DND-41 (cell line): ENCODE measurements around the gene NKX2-1.

Experiments
- ATAC-seq: fragments of 200-7000 bp; cut with Tn5 transposase; 3 replicates; pipeline ENCODE4 v1.9.1; 2021; ENCODE audit warnings: low read depth; ENCODE audit not compliant: insufficient read depth
- DNase-seq: peaks from one replicate; pipeline ENCODE4 v3.0.0-alpha.2; 2020
- H2AFZ ChIP-seq: 2 replicates; pipeline ENCODE4 v1.6.0; 2012; ENCODE audit warnings: low read depth, low read length
- H3K27ac ChIP-seq: 2 replicates; pipeline ENCODE4 v1.5.1; 2012; ENCODE audit warnings: low read length, inconsistent platforms
- H3K27me3 ChIP-seq: fragments of 200-600 bp; sonication (generic); 2 replicates; pipeline ENCODE4 v1.6.0; 2012; ENCODE audit warnings: low read length, mild to moderate bottlenecking, inconsistent platforms; ENCODE audit not compliant: insufficient read depth, poor library complexity
- H3K36me3 ChIP-seq: 2 replicates; pipeline ENCODE4 v1.5.1; 2012; ENCODE audit warnings: low read length, inconsistent platforms; ENCODE audit not compliant: insufficient read depth
- H3K4me1 ChIP-seq: 2 replicates; pipeline ENCODE4 v1.5.1; 2012; ENCODE audit warnings: mild to moderate bottlenecking, low read length; ENCODE audit not compliant: insufficient read depth
- H3K4me2 ChIP-seq: 2 replicates; pipeline ENCODE4 v1.6.0; 2012; ENCODE audit warnings: mild to moderate bottlenecking, moderate library complexity, low read length, inconsistent platforms; ENCODE audit not compliant: insufficient read depth
- H3K4me3 ChIP-seq, 2 experiments: fragments of 200-600 bp in 1 of 2; shearing (Covaris generic) in 1 of 2; 2 replicates each; pipeline ENCODE4 v1.5.1; 2012 to 2016; ENCODE audit warnings: inconsistent platforms in 2 of 2, low read length in 2 of 2, mild to moderate bottlenecking in 2 of 2, low read depth in 1 of 2, moderate library complexity in 1 of 2
- H3K79me2 ChIP-seq: 2 replicates; pipeline ENCODE4 v1.6.0; 2012; ENCODE audit warnings: low read length, inconsistent platforms; ENCODE audit not compliant: insufficient read depth
- H3K9ac ChIP-seq: 2 replicates; pipeline ENCODE4 v1.6.0; 2012; ENCODE audit warnings: low read depth, mild to moderate bottlenecking, inconsistent platforms, low read length, moderate library complexity
- H3K9me3 ChIP-seq: 2 replicates; pipeline ENCODE4 v1.5.1; 2012; ENCODE audit warnings: low read length, moderate library complexity, mild to moderate bottlenecking, inconsistent platforms; ENCODE audit not compliant: insufficient read depth, severe bottlenecking
- H4K20me1 ChIP-seq: 2 replicates; pipeline ENCODE4 v1.6.0; 2012; ENCODE audit warnings: low read length; ENCODE audit not compliant: insufficient read depth
- CTCF ChIP-seq: IDR thresholded peaks from 2 replicates; pipeline ENCODE4 v1.5.1; 2012; ENCODE audit warnings: borderline replicate concordance, low read length, moderate library complexity, mild to moderate bottlenecking; ENCODE audit not compliant: poor library complexity, severe bottlenecking; ENCODE audit errors: extremely low read depth
- EZH2 ChIP-seq: IDR thresholded peaks from 3 replicates; pipeline ENCODE4 v1.6.1; 2012; ENCODE audit warnings: borderline replicate concordance, low read depth, mild to moderate bottlenecking, moderate library complexity, low read length, inconsistent platforms; ENCODE audit not compliant: severe bottlenecking

NKX2-1 gene

GRCh38 chr14:36529062-36529461 lies 9.0 kb upstream of the NKX2-1 start:
- DNase-seq, result no peak
- H3K9ac ChIP-seq, result no peak overlapping the region
- TF ChIP-seq EZH2, result no peak
- H3K36me3 ChIP-seq, result no peaks in the 10 kb centered on the region
- no peaks in the 10 kb centered on the region for H4K20me1 ChIP-seq
- H3K4me1 ChIP-seq, result no peaks in the 10 kb centered on the region
- no peaks in the 10 kb centered on the region for H3K9me3 ChIP-seq
- no peaks in the 10 kb centered on the region for H3K79me2 ChIP-seq
- H3K4me3 ChIP-seq, result no peak overlapping the region
- H3K27ac ChIP-seq, result no peak overlapping the region
- ATAC-seq, result no peak
- no peak overlapping the region for H3K4me2 ChIP-seq
- peaks cover 3% of the 10 kb centered on the region for H3K27me3 ChIP-seq
- no peak overlapping the region for H2AFZ ChIP-seq

DNA sequence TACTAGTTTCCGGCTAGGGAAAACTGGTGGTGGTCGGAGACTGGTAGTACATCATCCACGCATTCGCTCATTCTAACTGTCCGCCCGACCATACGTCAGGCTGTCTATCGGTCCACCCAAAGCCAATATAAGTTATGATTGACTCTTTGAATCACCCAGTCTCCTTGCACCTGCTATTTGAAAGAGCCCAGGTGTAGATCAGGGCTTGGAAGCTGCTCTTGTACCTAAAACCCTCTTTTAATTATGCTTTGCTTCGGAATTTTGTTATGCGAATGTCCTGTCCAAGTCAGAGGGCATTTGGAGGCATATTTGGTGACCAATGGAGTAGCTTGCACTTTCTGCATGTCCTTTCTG lies 5.7 kb upstream of the NKX2-1 start:
- H3K4me2 ChIP-seq, result no peak overlapping the region
- no peak for ATAC-seq
- no peak overlapping the region for H3K27ac ChIP-seq
- H3K27me3 ChIP-seq, result peaks cover 3% of the 10 kb centered on the region
- no peaks in the 10 kb centered on the region for H4K20me1 ChIP-seq
- H3K79me2 ChIP-seq, result no peaks in the 10 kb centered on the region
- no peak overlapping the region for H2AFZ ChIP-seq
- no peak for DNase-seq
- no peaks in the 10 kb centered on the region for H3K9me3 ChIP-seq
- no peaks in the 10 kb centered on the region for H3K4me1 ChIP-seq
- no peak for TF ChIP-seq CTCF
- no peak for TF ChIP-seq EZH2
- H3K4me3 ChIP-seq, result no peak overlapping the region
- no peak overlapping the region for H3K9ac ChIP-seq
- H3K36me3 ChIP-seq, result no peaks in the 10 kb centered on the region

GRCh38 chr14:36524874-36525745 lies 5.1 kb upstream of the NKX2-1 start:
- Histone ChIP-seq H3K79me2 (no peaks in the 10 kb centered on the region), H3K4me2 (no peak overlapping the region), H2AFZ (no peak overlapping the region), H3K9ac (no peak overlapping the region), H3K27me3 (peaks cover 3% of the 10 kb centered on the region), H3K9me3 (no peaks in the 10 kb centered on the region), H3K36me3 (no peaks in the 10 kb centered on the region), H3K27ac (no peak overlapping the region), H4K20me1 (no peaks in the 10 kb centered on the region), H3K4me3 (no peak overlapping the region), H3K4me1 (no peaks in the 10 kb centered on the region)
- TF ChIP-seq CTCF, result no peak
- no peak for TF ChIP-seq EZH2
- ATAC-seq, result no peak
- DNase-seq, result no peak

- Histone ChIP-seq H3K4me3 (no peak overlapping the region), H3K4me1 (no peaks in the 10 kb centered on the region), H3K9me3 (no peaks in the 10 kb centered on the region), H3K9ac (no peak overlapping the region), H3K36me3 (no peaks in the 10 kb centered on the region), H2AFZ (no peak overlapping the region), H3K4me2 (no peak overlapping the region), H3K79me2 (no peaks in the 10 kb centered on the region), H4K20me1 (no peaks in the 10 kb centered on the region), H3K27me3 (peaks cover 3% of the 10 kb centered on the region), H3K27ac (no peak overlapping the region)
- TF ChIP-seq CTCF (peak; percentile 24), EZH2 (no peak)
- ATAC-seq (no peak), DNase-seq (no peak)
Measured at GRCh38 chr14:36524220-36524837, 4.3 kb upstream of the NKX2-1 start.
